Measurements from ENCODE around the gene MARCHF10.

The MARCHF10 gene

DNA sequence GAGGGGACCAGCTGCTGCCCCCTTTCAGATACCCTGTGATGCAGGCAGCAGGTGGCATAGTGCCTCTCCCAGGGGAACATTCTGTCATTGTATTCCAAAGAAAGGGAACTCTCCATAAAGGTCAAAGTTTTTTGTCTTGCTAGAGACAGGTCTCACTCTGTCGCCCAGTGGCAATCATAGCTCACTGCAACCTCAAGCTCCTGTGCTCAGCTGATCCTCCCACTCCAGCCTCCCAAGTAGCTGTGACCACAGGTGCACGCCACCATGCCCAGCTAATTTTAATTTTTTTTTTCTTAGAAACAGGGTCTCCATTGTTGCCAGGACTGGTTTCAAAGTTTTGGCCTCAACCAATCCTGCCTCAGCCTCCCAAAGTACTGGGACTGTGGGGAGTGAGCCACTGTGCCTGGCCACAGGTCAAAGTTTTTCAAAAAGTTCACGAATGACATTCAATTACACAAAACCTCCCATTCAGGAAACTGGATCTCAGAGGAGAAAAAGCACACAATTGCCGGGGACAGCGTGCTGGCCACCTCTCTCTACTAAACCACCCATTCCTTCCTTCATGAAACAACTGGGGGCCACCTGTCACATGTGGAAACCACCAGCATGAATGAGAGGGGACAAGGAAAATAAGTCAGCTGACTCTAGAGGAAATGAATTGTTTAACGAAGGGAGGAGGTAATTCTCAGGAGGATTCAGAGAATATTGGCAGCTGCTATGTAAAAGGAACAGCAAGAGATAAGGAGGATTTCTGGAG lies 80.0 kb downstream of the MARCHF10 start:
- no peak for TF ChIP-seq JUND (IDR thresholded peaks at IDR 0.05; ENCODE audit: low read depth)
- peak in 1 of 2 experiments; percentile 56 for DNase-seq (ENCODE audit: low read depth in 1 of 2, low spot score in 1 of 2)
- in situ Hi-C loops (cut with HindIII; ENCODE audit: low pct_unique_long_range_greater_than_20kb, low sequenced_read_pairs) = no loop called here

DNA sequence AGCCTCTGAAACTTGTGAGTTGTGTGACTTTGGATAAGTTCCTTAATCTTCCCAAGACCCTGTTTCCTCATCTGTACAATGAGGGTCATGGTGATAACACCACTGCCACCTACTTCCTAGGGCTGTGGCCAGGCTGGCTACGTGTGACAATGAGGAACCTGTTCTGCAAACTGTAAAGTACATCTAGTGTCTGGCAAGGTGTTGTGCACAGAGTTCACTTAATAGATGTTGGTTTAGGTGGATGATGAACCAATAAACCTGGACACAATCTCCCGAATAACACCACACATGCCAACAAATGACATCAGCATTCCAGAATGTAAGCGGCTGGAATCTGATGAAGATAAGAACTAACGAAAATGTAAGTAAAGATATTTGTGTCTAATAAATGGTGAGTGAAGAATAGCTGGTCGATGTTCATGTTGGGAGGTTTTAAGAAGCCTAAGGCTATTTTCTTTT lies 82.3 kb downstream of the MARCHF10 start:
- DNase-seq (ENCODE audit: low read depth in 1 of 2, low spot score in 1 of 2) = peak in 1 of 2 experiments; percentile 71
- TF ChIP-seq JUND (IDR thresholded peaks at IDR 0.05; ENCODE audit: low read depth) = peak; percentile 98
- in situ Hi-C loops (cut with HindIII; ENCODE audit: low pct_unique_long_range_greater_than_20kb, low sequenced_read_pairs) = no loop called here

DNA sequence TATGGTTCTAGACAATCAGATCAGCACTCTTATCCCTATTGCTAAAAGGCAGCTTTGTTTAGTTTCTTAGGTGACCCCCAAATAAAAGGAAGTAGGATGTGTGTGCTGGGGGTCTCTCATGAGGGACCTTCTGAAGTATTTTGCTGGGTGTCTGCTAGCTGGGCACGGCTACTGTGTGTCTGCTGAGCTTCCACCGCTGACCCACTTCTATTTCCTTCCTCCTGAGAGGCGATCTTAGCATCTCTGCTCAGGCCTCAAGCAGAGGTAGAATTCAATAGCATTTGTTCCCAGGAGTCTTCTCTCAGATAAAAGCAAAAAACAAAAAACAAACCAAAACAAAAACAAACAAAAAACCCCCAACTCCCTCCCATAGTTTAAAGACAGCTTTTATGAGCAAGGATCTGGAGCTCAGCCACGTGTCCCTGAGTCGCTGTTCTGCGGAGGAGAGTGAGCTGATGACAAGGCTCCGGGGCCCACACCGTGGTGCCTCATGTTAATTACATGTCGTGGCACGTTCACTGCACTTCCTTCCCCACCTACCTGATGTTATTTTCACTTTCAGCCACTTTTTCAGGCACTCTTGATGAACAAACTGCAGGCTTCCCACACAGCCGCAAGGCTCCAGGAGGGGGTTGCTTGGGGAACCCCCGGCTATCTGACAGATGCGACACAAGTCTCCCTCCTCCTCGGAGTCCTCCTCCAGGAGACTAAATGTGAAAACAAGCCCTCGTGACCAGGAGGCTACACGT lies 83.5 kb downstream of the MARCHF10 start:
- DNase-seq (ENCODE audit: low read depth in 1 of 2, low spot score in 1 of 2) = no peak
- in situ Hi-C loops (cut with HindIII; ENCODE audit: low pct_unique_long_range_greater_than_20kb, low sequenced_read_pairs) = no loop called here
- TF ChIP-seq JUND (IDR thresholded peaks at IDR 0.05; ENCODE audit: low read depth) = no peak

DNA sequence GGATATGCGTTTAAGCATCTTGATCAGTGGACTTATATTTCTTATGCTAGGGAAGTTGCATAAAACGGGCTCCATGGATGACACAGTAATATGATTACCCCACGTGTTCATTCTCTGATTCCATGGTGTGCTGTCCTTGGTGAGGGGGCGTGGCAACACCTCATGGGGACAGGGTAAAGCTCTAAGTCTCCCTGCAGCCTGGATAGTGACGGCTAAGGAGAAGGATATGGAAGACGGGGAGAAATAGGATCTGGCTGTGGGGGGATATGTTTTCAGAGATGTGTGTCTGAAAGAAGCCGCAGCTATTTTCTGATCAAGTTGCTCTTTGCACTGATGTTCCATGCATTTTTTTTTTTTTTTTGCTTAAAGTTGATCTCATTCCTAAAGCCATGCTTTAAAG lies 84.3 kb downstream of the MARCHF10 start:
- DNase-seq (ENCODE audit: low read depth in 1 of 2, low spot score in 1 of 2) = no peak
- in situ Hi-C loops (cut with HindIII; ENCODE audit: low pct_unique_long_range_greater_than_20kb, low sequenced_read_pairs) = no loop called here

DNA sequence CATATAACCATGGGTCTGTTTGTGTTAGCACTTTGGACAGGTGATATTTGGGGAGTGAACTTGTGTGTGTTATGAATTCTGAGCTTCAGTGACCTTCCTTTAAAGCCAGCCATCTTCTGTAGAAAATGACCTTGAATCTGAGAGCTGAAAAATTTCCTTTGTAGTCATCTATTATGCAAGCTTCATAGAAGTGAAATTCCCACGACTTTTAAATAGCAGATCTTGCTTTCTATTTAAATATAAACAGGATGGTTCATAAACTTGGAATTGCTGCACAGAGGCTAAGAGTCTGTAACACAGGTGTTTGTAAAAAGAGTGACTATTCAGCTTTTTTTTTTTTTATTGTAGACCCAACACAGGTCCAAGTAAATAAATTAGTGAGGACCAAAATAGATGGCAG lies 85.5 kb downstream of the MARCHF10 start:
- in situ Hi-C loops (cut with HindIII; ENCODE audit: low pct_unique_long_range_greater_than_20kb, low sequenced_read_pairs) = no loop called here
- DNase-seq (ENCODE audit: low read depth in 1 of 2, low spot score in 1 of 2) = no peak
- no peak for TF ChIP-seq JUND (IDR thresholded peaks at IDR 0.05; ENCODE audit: low read depth)

More for the DNA sequence above, 84.3 kb downstream of the MARCHF10 start:
- TF ChIP-seq JUND (IDR thresholded peaks at IDR 0.05; ENCODE audit: low read depth) = no peak

DNA sequence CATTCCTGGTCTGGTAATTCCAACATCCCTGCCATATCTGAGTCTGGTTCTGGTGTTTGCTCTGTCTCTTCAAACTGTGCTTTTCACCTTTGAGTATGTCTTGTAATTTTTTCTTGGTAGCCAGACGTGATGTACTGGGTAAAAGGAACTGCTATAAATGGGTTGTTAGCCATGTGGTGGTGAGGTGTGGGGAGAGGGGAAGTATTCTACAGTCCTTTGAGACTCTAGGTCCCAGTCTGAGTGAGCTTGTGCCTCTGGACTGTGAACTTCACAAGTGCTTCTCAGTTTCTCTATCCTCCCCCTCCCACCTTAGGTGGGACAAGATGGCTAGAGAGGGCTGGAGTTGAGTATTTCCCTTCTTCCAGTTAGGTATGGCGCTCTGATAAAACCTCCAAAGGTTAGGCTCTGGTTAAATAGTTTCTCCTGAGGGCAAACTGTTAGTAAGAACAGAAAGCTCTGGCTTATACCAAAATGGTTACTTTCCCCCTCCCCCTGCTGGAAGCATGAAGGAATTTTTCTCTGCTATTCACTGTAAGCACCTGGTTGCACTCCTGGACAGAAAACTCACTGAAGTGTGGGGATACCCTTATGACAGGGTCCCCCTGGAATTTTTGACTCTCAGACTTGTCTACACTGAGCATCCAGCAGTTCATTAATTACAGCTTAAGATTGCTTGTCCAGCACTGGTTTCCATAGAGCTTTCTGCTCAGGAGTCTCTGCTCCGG lies 87.8 kb downstream of the MARCHF10 start:
- DNase-seq (ENCODE audit: low read depth in 1 of 2, low spot score in 1 of 2) = peak in 1 of 2 experiments; percentile 67
- TF ChIP-seq JUND (IDR thresholded peaks at IDR 0.05; ENCODE audit: low read depth) = no peak
- in situ Hi-C loops (cut with HindIII; ENCODE audit: low pct_unique_long_range_greater_than_20kb, low sequenced_read_pairs) = no loop called here

DNA sequence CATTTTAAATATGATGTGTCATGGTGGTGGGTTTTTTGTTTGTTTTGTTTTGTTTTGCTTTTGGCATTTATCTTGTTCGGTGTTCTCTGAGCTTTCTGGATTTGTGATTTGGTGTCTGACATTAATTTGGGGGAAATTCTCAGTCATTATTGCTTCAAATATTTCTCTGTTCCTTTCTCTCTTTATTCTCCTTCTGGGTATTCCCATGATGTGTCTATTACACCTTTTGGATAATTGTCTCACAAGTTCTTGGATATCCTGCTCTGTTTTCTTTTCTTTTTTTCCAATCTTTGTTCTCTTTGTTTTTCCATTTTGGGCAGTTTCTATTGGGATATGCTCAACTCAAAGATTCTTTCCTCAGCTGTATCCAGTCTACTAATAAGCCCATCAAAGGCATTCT lies 88.5 kb downstream of the MARCHF10 start:
- in situ Hi-C loops (cut with HindIII; ENCODE audit: low pct_unique_long_range_greater_than_20kb, low sequenced_read_pairs) = no loop called here
- DNase-seq (ENCODE audit: low read depth in 1 of 2, low spot score in 1 of 2) = no peak
- no peak for TF ChIP-seq JUND (IDR thresholded peaks at IDR 0.05; ENCODE audit: low read depth)

DNA sequence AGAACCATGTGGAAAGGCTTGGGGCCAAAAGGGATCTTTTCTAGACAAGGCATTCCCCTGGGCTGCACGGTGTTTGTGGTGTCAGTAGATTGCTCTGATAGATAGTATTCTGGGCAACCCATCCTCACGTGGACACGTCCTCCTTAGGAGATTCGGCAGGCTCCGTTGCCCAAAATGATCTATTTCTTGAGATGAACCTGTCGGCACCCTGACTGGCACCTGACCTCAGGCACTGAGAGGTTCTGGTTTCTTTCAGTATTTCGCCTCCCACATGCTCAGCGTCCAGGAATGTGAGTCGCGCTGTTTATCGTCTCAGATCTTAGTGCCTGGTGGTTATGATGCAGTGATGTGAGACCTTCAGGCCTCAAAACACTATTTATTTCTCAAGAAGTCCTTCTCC lies 89.7 kb downstream of the MARCHF10 start:
- peak; percentile 58; the same call in 1 of the 2 replicates for TF ChIP-seq JUND (IDR thresholded peaks at IDR 0.05; ENCODE audit: low read depth)
- peak; percentile 62 to 76 for DNase-seq (ENCODE audit: low read depth in 1 of 2, low spot score in 1 of 2)
- in situ Hi-C loops (cut with HindIII; ENCODE audit: low pct_unique_long_range_greater_than_20kb, low sequenced_read_pairs) = no loop called here

DNA sequence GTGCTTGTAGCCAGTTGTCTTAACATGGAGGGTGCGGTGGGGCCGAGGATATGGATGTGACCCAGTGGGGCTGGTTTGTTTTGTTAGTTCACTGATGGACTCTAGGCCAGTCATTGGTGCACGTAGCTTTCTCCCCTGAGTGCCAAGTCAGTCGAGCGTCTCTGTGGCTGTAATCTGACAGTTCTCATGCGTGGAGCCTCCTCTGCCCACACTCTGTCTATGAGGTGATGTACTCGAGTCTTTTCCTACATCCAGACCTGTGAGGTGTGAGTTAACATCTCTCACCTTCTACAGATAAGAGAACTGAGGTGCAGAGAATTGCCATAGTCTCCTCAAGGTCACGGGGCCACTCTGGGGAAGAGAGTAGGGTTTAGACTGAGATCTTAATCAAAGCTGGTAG lies 90.2 kb downstream of the MARCHF10 start:
- in situ Hi-C loops (cut with HindIII; ENCODE audit: low pct_unique_long_range_greater_than_20kb, low sequenced_read_pairs) = no loop called here
- TF ChIP-seq JUND (IDR thresholded peaks at IDR 0.05; ENCODE audit: low read depth) = no peak
- DNase-seq (ENCODE audit: low read depth in 1 of 2, low spot score in 1 of 2) = no peak

DNA sequence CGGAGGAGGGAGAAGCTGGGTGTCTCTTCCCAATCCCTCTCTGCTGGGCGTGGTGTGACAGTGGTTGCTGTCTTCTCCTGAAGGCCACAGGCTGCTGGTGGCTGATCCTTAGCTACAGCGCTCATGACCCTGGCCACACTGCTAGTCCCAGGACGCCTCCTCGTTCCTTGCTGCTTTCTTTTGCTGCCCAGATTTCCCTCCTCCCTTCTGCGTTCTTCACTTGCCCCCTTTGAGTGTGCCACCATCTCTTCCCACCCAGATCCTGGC lies 90.6 kb downstream of the MARCHF10 start:
- DNase-seq (ENCODE audit: low read depth in 1 of 2, low spot score in 1 of 2) = no peak
- no peak for TF ChIP-seq JUND (IDR thresholded peaks at IDR 0.05; ENCODE audit: low read depth)
- in situ Hi-C loops (cut with HindIII; ENCODE audit: low pct_unique_long_range_greater_than_20kb, low sequenced_read_pairs) = no loop called here

DNA sequence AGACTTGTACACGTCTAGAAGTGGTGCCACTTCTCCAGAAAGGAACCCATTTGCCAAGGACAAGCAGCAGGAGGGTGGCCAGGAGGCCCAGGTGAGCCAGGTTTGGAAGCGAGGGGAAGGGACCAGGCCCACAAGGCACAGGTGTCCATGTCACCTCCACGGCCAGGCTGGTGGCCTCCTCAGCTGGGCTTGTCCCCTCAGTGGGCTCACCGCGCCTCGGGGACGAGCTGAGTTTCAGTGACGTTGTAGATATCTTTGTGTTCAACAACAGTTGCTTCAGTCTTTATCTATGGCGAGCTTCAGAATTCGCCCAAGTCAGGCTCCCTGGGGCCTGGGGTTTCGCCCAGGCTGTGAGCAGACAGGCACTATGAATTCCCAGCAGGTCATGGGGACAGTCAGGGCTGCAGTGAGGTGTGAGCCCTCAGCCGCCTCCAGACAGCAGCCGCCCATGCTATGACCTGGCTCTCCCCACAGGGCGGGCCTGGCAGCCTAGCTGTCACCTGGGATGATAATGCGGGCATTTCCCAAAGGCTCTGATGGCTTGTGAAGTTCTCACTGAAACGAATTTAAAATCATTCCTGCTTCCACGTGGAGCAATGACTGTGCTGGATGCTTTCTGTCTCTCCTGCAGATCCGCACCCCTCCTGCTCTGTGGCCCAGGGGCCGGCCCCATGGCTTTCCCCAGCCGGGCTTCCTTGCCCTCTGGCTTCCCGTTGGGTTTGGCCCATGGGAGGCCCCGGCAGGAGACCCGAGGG lies 91.1 kb downstream of the MARCHF10 start:
- in situ Hi-C loops (cut with HindIII; ENCODE audit: low pct_unique_long_range_greater_than_20kb, low sequenced_read_pairs) = no loop called here
- no peak for TF ChIP-seq JUND (IDR thresholded peaks at IDR 0.05; ENCODE audit: low read depth)
- no peak for DNase-seq (ENCODE audit: low read depth in 1 of 2, low spot score in 1 of 2)

DNA sequence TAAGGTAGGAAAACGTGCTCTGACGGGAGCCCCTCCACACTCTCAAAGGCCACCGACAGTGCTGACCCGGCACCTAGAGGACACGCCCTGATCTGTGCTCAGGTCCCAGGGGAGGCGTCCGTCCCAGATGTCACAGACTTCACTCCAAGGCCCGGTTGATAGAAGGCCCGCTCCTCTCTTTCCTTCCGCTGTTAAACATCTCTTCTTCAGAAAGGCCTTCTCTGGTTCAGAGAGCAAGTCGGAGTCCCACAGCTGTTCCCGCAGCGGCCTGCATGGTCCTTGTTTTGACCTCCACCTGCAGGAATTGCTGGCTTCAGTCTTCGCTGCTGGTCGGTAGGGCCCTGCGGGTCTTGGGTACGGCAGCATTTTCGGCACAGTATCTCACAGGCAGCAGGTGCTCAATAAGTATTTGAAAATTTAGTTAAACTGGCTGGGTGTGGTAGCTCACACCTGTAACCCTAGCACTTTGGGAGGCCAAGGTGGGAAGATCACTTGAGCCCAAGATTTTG lies 92.2 kb downstream of the MARCHF10 start:
- no peak for DNase-seq (ENCODE audit: low read depth in 1 of 2, low spot score in 1 of 2)
- no peak for TF ChIP-seq JUND (IDR thresholded peaks at IDR 0.05; ENCODE audit: low read depth)
- in situ Hi-C loops (cut with HindIII; ENCODE audit: low pct_unique_long_range_greater_than_20kb, low sequenced_read_pairs) = no loop called here
